Left ventricle myocardium inferior (tissue), 1 donor: Measurements from ENCODE around the gene TOM1L2. TPM values are rescaled to one million over a fixed set of nuclear protein-coding genes. Genes with fewer than 3 reads are reported as not detected.
A peak's percentile ranks its signal among the peaks of the same experiment; 100 is the strongest.

Experiments used
- DNase-seq: peaks from one replicate; pipeline ENCODE4 v3.0.0-alpha.2; 2020
- H3K27ac ChIP-seq: fragments of 200-600 bp; replicated peaks from 2 replicates; pipeline ENCODE4 v1.8.0; 2021
- H3K27me3 ChIP-seq: fragments of 200-600 bp; 2 replicates; pipeline ENCODE4 v1.8.0; 2021; ENCODE audit warnings: low read depth
- H3K36me3 ChIP-seq: fragments of 200-600 bp; 2 replicates; pipeline ENCODE4 v1.8.0; 2021
- H3K4me1 ChIP-seq: fragments of 200-600 bp; 2 replicates; pipeline ENCODE4 v1.8.0; 2021
- H3K4me3 ChIP-seq: fragments of 200-600 bp; 2 replicates; pipeline ENCODE4 v1.8.0; 2021; ENCODE audit warnings: mild to moderate bottlenecking, moderate library complexity
- H3K9me3 ChIP-seq: fragments of 200-600 bp; replicated peaks from 2 replicates; pipeline ENCODE4 v1.8.0; 2021
- CTCF ChIP-seq: fragments of 200-600 bp; IDR thresholded peaks from 2 replicates; pipeline ENCODE4 v1.8.0; 2021; ENCODE audit warnings: antibody characterized with exemption, mild to moderate bottlenecking, borderline replicate concordance
- intact Hi-C: fragments of 100-400 bp; cut with micrococcal nuclease; formaldehyde crosslinking; loops from one replicate; pipeline ENCODE4 v1.11.0; 2022
- total RNA-seq: library from RNA; stranded (reverse); fragmentation: NEBNext Ultra II Directional; extraction: Animal tissue kit (Norgen Biotek cat#: 25700); gene quantifications from one replicate; pipeline ENCODE4 v1.2.1, GENCODE V29; 2021
- donor health status: DM: no; HTN: yes; CAD: no; lungs with severe emphysema.

The TOM1L2 gene
- total RNA-seq, 1 donor from 2014 or later, result 284 TPM

GRCh38 chr17:17994271-17995069 lies 22.3 kb upstream of the TOM1L2 start:
- TF ChIP-seq CTCF, result peak; percentile 66
- H3K4me1 ChIP-seq, result peaks cover 14% of the 10 kb centered on the region
- H3K27me3 ChIP-seq, result no peaks in the 10 kb centered on the region
- intact Hi-C loops, result no loop called here
- H3K9me3 ChIP-seq, result no peaks in the 10 kb centered on the region
- H3K4me3 ChIP-seq, result no peak overlapping the region
- DNase-seq, result peak; percentile 31
- no peak overlapping the region for H3K27ac ChIP-seq
- no peaks in the 10 kb centered on the region for H3K36me3 ChIP-seq

GRCh38 chr17:17993852-17994251 lies 21.7 kb upstream of the TOM1L2 start:
- no peak overlapping the region for H3K4me3 ChIP-seq
- intact Hi-C loops, result no loop called here

GRCh38 chr17:17993366-17993765 lies 21.2 kb upstream of the TOM1L2 start:
- H3K4me1 ChIP-seq, result peaks cover 14% of the 10 kb centered on the region
- intact Hi-C loops, result no loop called here
- H3K9me3 ChIP-seq, result no peaks in the 10 kb centered on the region
- no peak for DNase-seq
- no peak for TF ChIP-seq CTCF
- H3K27me3 ChIP-seq, result no peaks in the 10 kb centered on the region
- no peaks in the 10 kb centered on the region for H3K36me3 ChIP-seq
- H3K27ac ChIP-seq, result no peak overlapping the region
- no peak overlapping the region for H3K4me3 ChIP-seq

More at GRCh38 chr17:17993852-17994251, 21.7 kb upstream of the TOM1L2 start:
- TF ChIP-seq CTCF, result no peak
- H3K9me3 ChIP-seq, result no peaks in the 10 kb centered on the region
- no peaks in the 10 kb centered on the region for H3K27me3 ChIP-seq
- peaks cover 14% of the 10 kb centered on the region for H3K4me1 ChIP-seq
- no peaks in the 10 kb centered on the region for H3K36me3 ChIP-seq
- H3K27ac ChIP-seq, result no peak overlapping the region
- no peak for DNase-seq

GRCh38 chr17:17990282-17990681 lies 18.1 kb upstream of the TOM1L2 start:
- intact Hi-C loops, result no loop called here
- Histone ChIP-seq H3K27ac (no peak overlapping the region), H3K9me3 (no peaks in the 10 kb centered on the region), H3K36me3 (no peaks in the 10 kb centered on the region), H3K4me1 (peaks cover 5% of the 10 kb centered on the region), H3K4me3 (no peak overlapping the region), H3K27me3 (no peaks in the 10 kb centered on the region)
- no peak for TF ChIP-seq CTCF
- DNase-seq, result no peak

- Histone ChIP-seq H3K27ac (no peak overlapping the region), H3K9me3 (no peaks in the 10 kb centered on the region), H3K36me3 (no peaks in the 10 kb centered on the region), H3K4me3 (no peak overlapping the region), H3K27me3 (no peaks in the 10 kb centered on the region), H3K4me1 (peaks cover 3% of the 10 kb centered on the region)
- no peak for DNase-seq
- TF ChIP-seq CTCF, result no peak
- intact Hi-C loops, result no loop called here
Observed at GRCh38 chr17:17989618-17990017, 17.4 kb upstream of the TOM1L2 start.
